Measurements from ENCODE around the gene FAM120B.

FAM120B gene

GRCh38 chr6:170420791-170421776, 114.5 kb downstream of the FAM120B start:
- no peak for DNase-seq (ENCODE audit: low read depth, low spot score)

DNA sequence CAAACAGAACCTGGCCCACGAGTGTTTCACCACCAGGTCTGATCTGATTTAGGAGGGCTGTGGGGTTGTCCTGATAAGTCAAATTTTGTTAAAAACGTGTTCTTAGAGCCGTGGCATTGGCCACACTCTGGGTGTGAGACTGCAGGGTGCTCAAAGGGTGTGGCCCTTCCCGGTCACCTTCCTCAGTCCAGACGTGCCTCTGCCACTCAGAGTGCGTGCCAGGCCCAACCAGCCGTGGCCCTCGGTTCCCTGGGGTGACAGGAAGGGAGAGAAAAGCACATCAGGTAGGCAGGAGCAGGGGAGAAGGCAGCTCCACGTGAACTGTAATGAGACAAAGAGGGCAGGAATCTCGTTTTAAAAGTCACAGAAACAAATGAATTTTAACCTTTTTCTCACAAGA, 115.4 kb downstream of the FAM120B start:
- no peak for DNase-seq (ENCODE audit: low read depth, low spot score)

- no peak for DNase-seq (ENCODE audit: low read depth, low spot score)
Observed at GRCh38 chr6:170423030-170423429, 116.5 kb downstream of the FAM120B start.

- DNase-seq (ENCODE audit: low read depth, low spot score), result no peak
Observed at GRCh38 chr6:170423814-170424603, 117.5 kb downstream of the FAM120B start.

DNA sequence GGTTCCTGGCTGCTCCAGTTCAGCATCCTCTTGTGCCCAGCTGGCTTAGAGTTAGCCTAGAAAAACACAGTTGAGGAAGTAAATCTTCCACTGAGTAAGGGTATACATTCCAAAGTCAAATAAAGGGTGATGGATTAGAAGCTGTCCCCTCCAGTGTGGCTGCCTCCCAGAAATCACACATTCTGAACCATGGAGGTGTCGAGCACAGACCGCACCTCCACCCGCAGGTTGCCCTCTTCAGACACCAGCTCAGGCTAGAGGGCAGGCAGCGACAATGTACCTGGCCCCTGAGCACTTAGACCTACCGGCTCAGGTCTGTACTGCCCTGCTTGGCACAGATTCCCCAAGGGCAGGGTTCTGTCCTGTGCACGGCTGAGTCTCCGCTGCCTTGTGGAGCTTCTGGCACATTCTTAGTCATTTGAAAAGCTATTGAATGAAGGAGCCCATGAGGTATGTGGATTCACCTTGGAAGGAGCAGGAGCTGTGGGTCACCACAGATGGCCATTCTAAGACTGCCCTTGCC, 118.1 kb downstream of the FAM120B start:
- no peak for DNase-seq (ENCODE audit: low read depth, low spot score)

- DNase-seq (ENCODE audit: low read depth, low spot score), result no peak
Observed at GRCh38 chr6:170429450-170429849, 122.9 kb downstream of the FAM120B start.

DNA sequence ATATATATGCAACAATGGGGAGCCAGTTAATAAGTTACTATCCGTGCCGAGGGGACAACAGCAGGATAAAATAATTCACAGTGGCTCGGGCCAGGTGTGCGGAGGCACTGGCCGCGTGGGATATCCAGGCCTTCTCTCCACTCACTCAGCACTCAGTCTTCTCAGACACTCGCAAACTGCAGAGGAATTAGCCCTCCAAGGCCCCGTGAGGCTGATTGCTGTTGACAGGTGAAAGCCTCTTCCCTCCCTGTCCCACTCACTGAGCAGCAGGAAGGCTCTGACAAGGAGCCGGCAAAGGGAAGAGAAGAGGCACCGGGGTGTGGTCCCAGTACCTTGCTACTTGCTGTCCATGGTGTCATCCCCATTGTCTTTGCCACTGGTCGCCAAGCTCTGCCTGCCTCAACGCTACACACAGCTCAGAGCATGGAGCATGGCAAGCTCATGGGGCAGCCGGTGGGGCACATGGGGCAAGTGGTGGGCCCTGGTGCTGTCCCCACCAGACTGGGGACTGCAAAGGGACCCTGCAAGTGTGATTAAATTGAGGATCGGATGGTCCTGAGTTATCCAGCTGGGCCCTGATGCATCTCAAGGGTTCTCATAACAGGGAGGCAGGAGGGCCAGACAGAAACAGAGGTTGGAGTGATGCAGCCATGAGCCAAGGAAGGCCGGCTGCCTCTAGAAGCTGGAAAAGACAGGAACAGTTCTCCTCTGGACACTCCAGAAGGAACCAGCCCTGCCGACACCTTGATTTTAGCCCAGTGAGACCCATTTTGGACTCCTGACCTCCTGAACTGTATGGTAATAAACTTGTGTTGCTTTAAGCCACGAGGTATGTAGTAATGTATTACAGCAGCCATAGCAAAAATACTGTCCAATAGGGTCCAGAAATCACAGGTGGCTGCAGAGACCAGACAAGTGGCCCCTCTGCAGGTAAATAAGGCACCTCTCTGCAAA, 126.9 kb downstream of the FAM120B start:
- DNase-seq (ENCODE audit: low read depth, low spot score), result no peak

- no peak for DNase-seq (ENCODE audit: low read depth, low spot score)
Observed at GRCh38 chr6:170434117-170434820, 127.7 kb downstream of the FAM120B start.

DNA sequence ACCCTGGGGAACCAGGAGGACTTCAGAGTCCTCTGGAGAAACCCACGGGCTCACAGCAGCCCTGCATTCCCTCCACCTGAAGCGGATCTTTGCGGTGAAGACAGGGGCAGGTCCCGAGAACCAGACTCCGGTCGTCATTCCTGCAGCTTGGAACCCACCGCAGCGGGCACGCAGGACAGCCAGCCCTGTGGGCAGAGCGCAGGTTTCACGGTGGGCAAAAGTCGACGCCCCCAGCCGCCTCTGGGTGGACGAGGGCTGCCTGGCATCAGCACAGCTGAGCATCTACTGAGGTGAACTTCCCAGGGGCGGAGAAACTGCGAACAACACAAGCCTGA, 128.2 kb downstream of the FAM120B start:
- no peak for DNase-seq (ENCODE audit: low read depth, low spot score)

DNA sequence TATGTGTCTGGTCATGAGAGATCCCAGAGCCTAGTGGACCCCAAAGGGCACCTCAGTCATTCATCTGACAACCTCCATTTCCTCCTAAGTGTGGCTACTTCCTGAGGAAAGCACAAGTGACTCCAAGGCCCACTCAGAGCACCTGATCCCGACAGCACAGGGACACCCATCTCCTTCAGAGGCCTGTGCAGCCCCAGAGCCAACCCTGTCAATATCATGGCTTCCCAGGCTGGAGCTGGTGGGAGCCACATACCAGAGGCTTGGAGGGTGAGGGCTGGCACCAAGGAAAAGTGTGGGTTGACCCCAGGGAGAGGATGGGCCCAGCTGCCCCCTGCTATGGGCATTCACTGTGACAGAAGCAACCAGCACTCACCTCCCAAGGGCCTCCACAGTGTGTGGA, 129.2 kb downstream of the FAM120B start:
- no peak for DNase-seq (ENCODE audit: low read depth, low spot score)

GRCh38 chr6:170436209-170436809, 129.8 kb downstream of the FAM120B start:
- DNase-seq (ENCODE audit: low read depth, low spot score), result no peak

DNA sequence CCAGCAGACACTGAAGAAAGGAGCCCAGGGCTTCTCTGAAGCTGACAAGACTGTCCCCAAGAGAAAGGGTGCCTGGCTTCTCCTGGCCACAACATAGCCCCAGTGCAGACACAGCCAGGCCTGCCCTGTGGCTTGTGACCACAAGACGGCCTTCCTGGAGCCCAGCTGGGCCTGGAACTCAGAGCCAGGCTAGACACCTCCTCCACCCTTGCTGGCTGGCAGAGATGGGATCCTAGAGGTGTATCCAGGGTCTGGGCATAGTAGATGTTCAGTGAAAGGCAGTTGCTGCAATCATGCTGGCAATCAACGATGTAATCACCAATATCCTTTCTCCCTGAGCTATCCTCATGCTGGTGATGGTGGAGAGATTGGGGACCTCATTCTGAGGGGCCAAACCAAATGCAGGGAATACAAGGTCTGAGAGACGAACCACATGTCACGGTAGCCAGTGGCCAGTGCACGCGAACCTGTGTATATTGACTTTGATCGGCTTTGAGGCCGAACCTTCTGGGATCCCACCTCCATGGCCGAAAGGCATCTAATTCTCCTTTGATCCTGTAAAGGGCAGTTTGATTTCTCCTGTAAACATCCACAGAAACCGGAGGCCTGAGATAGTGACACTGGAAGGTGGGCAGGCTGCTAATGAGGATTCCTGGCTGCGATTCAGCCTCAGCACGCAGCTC, 131.3 kb downstream of the FAM120B start:
- DNase-seq (ENCODE audit: low read depth, low spot score), result no peak

- DNase-seq (ENCODE audit: low read depth, low spot score), result no peak
Observed at GRCh38 chr6:170438402-170438753, 131.8 kb downstream of the FAM120B start.

- no peak for DNase-seq (ENCODE audit: low read depth, low spot score)
Observed at GRCh38 chr6:170438861-170439260, 132.3 kb downstream of the FAM120B start.

- no peak for DNase-seq (ENCODE audit: low read depth, low spot score)
Observed at GRCh38 chr6:170439366-170440361, 133.1 kb downstream of the FAM120B start.

DNA sequence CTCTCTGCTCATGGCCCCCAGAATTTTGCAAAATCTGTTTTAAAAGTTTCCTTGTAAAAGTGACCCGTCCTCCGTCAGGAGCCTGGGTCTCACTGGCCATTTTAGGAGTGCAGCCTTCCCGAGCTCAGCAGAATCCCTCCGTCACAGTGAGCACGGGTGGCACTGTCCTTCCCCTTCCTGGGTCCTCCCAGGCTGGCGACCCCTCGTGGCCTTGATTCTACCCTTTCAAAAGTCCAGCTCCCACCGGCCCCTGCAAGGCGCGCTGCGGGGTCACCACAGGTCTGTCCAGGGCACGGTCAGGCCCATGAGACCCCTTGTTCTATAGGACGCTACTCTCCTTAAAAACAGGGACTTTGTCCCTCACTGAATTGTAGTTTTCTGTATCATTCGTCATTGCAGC, 133.9 kb downstream of the FAM120B start:
- DNase-seq (ENCODE audit: low read depth, low spot score), result no peak

GRCh38 chr6:170441316-170441715, 134.8 kb downstream of the FAM120B start:
- DNase-seq (ENCODE audit: low read depth, low spot score), result no peak

DNA sequence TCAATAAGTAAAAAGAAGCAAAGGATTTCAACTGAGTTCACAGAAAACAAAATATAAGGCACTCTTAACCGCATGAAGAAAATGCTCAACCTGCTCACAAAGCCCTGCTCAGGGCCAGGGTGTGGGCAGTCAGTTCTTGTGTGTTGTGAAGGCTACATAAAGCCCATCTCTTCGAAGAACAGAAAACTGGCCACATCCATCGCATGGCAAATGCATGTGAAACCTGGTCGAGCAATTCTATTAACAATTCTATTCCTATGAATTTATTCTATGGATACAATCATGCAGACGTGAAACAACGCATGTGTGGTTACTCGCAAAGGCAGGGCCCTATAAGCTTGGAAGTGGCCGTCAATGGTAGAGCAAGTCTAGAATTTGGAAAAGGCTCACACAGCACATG, 136.0 kb downstream of the FAM120B start:
- no peak for DNase-seq (ENCODE audit: low read depth, low spot score)

Data from activated naive CD8-positive, alpha-beta T cell treated with anti-CD3 and anti-CD28 coated beads, Interleukin-2, amount 50 U/mL, for 16 hours (primary cell).